GM18498 (cell line): ENCODE measurements around the gene A2ML1.
"Not testable (repeated sequence)": the region's sequence is repeated elsewhere in the genome, so short reads cannot be mapped to it uniquely, and the experiment has no call there.

Experiments used
- ATAC-seq: cut with Tn5 transposase; IDR thresholded peaks from one replicate; pipeline ENCODE4 v1.9.1; 2021; ENCODE audit warnings: mild to moderate bottlenecking, moderate library complexity; ENCODE audit not compliant: unreplicated experiment

A2ML1 gene

DNA sequence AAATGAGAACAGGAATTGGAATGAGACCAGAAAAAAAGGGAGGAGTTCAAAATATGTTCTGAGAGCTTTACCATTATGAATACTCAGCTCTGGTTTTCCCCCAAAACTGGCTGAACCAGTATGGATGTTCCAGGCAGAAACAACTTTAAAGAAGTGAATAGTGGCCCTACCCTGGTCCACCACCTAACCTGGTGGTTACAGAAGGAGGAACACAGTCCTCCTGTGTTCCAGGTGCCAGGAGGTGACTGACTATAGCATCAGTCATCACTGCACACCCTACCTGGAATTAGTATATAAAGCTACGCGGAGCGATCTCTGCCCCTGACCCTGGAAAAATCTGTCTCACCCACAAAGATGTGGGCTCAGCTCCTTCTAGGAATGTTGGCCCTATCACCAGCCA, at the start of gene A2ML1:
TSS of gene A2ML1 (plus strand) at position 324 of the 400 bp plus-strand sequence. CDS start at position 355, 31 bp downstream.
- ATAC-seq, result no peak

DNA sequence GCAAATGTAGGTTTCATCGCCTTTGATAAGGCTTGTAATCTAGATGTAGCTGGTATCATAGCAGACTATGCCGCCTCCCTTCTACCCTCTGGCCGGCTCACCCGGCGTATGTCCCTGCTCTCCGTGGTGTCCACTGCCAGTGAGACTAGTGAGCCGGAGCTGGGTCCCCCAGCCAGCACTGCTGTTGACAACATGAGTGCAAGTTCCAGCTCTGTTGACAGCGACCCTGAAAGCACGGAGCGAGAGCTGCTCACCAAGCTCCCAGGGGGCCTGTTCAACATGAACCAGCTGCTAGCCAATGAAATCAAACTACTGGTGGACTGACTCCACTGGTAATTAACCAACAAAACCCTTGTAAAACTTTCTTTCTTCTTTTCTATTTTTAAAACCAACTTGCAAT, 49.0 kb upstream of the A2ML1 start:
- ATAC-seq, result no peak

DNA sequence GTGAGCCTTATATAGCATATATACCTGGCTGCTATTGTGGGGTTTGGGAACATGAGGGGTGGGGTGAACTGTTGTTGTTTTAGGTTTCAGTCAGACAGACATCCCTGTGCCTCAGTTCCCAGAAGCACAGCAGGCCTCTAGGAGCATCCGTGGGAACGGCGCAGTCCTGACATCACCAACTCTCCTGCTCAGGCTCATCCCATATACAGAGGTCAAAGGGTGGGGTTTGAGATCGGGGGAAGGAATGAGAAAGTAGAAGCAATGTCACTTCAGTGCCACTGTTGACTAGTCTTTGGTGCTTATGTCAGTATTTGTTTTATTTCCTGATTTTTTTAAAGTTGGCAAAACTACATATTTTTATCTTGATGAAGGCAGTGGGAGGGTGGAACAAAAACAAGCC, 43.1 kb upstream of the A2ML1 start:
- ATAC-seq, result no peak

DNA sequence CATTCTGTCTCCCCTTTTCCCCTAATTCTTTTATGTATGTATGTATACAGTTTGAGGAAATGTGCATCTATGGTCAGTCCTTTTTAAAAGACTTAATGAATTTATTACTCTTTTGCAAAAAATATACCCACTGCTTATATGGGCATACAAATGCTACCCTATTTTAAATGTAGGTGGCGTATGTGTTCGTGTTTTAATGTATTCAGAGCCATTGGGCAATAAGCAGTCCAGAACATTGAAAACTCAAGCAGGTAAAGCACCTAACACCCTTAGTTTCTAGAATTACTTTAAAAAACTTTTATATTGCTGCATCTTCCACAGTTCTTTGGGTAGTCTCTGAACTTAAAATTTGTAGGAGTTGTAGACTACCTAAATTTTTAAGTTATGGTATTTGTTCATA, 42.6 kb upstream of the A2ML1 start:
- ATAC-seq, result no peak

DNA sequence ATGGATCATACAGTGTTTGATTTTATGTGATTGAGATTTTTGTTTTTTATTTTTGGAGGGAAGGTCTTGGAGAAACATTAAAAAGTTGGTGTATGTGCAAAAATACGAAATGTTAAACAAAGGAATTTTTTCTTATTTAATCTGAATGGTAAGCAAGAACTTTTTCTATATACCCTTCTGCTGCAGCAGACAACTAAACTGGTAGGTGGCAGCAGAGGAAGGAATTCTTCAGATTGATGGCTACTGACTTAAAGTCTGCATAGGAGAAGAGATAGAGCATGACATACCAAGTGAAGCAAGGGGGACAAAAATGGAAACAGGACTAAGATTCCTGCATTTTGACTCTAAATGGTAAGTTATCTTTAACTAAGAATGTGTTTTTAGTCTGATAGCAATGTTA, 42.0 kb upstream of the A2ML1 start:
- no peak for ATAC-seq

DNA sequence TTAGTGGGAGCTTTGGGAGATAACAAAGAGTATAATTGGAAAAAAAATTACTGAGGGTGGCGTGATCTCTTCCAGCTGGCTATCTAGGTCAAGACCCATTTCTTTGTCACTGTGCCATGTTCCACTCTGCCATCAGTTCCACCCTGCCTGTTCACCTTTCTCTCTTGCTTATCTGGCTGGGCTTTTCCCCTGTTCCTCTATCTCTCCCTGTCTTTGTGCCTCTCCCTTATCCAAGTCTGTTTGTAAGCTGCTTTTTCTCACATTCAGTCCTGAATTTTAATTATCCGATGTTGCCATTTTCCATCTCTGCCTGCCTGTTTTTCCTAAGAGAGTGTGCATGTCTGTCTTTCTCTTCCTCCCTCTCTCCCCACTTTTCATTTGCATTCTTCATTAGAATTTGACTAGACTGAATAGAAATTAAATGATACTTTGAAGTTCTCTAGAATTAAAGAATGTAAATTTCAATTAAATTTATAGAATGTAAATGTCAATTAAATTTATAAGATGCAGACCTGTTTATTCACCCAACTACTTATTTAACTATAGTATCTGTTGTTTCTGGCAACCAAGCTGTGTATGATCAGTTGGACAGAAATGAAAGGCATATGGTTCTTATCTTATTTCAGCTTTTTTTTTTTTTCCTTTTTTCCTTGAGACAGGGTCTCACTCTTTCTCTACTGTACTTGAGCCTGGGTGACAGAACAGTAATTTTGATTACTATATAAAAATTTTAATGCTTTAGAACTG, 40.9 kb upstream of the A2ML1 start:
- ATAC-seq, result no peak

DNA sequence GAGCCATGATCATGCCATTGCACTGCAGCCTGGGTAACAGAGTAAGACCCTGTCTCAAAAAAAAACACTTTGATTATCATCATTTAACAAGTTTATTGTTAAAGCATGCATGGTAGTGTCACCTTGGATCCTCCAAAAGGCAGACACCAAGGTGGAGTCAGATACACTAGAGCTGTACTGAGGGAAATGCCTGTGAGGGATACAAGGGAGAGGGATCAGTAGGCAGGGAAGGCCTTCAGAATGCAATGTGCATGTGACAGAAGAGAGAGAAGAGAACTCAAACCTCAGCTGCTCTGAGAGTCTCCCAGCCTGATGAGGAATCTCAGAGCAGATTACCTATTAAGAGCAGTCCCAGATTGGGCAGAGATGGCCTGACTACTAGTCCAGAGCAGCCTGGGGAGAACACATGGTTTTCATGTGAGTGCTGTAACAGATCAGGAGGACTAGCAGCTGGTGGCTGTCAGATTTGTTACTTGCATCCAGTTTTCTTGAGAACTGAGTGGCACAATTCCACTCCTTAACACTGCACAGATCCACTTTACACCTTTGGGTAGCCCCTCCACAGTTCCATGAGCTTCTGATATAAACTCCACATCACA, 38.0 kb upstream of the A2ML1 start:
- no peak for ATAC-seq

DNA sequence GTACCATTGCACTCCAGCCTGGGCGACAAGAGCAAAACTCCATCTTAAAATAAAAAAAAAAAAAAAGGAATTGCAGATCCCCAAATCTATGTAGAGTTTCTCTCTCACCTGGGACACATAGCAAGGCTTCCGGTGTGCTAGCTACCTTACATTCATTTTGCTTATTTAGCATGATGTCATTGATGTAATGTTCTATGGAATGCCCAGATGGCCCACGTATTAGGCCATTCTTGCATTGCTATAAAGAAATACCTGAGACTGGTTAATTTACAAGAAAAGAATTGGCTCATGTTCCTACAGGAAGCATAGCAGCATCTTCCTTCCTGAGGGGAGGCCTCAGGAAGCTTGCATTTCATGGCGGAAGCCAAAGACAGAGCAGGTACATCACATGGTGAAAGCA, 36.9 kb upstream of the A2ML1 start:
- no peak for ATAC-seq

DNA sequence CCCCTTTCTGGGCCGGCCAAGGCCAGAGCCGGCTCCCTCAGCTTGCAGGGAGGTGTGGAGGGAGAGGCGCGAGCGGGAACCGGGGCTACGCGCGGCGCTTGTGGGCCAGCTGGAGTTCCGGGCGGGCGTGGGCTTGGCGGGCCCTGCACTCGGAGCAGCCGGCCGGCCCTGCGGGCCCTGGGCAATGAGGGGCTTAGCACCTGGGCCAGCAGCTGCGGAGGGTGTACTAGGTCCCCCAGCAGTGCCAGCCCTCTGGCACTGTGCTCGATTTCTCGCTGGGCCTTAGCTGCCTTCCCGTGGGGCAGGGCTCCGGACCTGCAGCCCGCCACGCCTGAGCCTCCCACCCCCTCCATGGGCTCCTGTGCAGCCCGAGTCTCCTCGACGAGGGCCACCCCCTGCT, 35.2 kb upstream of the A2ML1 start:
- not testable (repeated sequence) for ATAC-seq

DNA sequence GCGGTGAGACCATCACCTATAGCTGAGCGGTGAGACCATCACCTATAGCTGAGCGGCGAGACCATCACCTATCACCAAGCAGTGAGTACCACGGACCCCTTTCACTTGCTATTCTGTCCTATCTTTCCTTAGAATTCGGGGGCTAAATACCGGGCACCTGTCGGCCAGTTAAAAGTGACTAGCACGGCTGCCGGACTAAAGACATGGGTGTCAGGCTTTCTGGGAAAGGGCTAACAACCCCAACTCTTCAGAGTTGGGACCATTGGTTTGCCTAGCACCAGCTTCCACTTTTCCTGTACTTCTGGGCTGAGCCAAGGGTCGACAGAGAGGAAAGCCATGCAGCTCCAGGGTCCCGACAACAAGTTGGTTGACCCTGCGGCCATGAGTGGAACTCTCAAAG, 33.7 kb upstream of the A2ML1 start:
- ATAC-seq, result not testable (repeated sequence)

DNA sequence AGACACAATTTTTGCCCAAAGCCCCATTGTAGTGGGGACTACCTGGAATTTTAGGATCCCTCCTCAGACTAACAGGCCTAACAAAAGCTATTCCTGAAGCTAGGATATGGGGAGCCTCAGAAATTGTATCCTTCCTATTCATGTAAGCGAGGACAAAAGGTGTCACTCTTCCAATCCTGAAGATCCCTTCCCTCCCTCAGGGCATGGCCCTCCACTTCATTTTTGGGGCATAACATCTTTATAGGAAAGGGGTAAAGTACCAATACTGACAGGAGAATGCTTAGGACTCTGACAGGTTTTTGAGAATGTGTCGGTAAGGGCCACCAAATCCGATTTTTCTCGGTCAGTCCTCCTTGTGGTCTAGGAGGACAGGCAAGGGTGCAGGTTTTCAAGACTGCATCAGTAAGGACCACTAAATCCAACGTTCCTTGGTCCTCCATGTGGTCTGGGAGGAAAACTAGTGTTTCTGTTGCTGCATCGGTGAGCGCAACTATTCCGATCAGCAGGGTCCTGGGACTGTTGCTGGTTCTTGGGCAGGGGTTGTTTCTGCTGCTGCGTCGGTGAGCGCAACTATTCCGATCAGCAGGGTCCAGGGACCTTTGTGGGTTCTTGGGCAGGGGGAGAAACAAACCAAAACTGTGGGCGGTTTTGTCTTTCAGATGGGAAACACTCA, 32.9 kb upstream of the A2ML1 start:
- not testable (repeated sequence) for ATAC-seq

DNA sequence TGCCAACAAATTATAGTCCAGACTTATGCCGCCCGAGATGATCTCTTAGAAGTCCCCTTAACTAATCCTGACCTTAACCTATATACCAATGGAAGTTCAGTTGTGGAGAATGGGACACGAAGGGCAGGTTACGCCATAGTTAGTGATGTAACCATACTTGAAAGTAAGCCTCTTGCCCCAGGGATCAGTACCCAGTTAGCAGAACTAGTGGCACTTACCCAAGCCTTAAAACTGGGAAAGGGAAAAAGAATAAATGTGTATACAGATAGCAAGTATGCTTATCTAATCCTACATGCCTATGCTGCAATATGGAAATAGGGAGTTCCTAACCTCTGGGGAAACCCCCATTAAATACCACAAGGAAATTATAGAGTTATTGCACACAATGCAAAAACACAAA, 29.2 kb upstream of the A2ML1 start:
- not testable (repeated sequence) for ATAC-seq

DNA sequence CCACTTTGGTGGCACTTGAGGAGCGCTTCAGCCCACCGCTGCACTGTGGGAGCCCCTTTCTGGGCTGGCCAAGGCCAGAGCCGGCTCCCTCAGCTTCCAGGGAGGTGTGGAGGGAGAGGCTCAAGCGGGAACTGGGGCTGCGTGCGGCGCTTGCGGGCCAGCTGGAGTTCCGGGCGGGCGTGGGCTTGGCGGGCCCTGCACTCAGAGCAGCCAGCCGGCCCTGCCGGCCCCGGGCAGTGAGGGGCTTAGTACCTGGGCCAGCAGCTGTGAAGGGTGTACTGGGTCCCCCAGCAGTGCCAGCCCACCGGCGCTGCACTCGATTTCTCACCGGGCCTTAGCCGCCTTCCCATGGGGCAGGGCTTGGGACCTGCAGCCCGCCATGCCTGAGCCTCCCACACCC, 27.8 kb upstream of the A2ML1 start:
- ATAC-seq, result not testable (repeated sequence)

DNA sequence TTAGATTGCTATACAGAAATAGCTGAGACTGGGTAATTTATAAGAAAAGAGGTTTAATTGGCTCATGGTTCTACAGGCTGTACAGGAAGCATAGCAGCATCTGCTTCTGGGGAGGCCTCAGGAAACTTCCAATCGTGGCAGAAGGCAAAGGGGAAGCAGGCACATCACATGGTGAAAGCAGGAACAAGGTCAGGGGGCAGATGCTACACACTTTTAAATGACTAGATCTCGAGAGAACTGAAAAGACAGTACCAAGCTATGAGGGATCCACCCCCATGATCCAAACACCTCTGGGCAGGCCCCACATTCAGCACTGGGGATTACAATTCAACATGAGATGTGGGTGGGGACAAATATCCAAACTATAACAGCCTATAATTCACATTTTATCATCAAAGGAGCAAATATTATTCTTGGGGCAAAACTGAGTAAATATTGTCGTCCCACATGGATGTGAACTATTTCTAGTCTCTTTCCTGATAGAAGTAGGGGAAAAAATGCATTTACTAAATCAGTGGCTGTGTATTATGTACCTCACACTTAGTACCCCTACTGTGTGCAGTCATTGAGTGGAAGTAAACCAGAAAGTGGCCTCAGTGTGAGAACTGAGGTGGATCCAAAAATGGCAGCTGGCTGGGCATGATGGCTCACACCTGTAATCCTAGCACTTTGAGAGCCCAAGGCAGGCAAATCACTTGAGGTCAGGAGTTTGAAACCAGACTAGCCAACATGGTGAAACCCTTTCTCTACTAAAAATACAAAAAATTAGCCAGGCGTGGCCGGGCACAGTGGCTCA, 25.4 kb upstream of the A2ML1 start:
- no peak for ATAC-seq

DNA sequence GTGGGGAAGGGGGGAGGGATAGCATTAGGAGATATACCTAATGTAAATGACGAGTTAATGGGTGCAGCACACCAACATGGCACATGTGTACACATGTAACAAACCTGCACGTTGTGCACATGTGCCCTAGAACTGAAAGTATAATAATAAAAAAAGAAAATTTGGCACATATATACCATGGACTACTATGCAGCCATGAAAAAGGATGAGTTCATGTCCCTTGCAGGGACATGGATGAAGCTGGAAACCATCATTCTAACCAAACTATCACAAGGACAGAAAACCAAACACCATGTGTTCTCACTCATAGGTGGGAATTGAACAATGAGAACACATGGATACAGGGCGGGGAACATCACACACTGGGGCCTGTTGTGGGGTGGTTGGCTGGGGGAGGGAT, 21.2 kb upstream of the A2ML1 start:
- ATAC-seq, result not testable (repeated sequence)

DNA sequence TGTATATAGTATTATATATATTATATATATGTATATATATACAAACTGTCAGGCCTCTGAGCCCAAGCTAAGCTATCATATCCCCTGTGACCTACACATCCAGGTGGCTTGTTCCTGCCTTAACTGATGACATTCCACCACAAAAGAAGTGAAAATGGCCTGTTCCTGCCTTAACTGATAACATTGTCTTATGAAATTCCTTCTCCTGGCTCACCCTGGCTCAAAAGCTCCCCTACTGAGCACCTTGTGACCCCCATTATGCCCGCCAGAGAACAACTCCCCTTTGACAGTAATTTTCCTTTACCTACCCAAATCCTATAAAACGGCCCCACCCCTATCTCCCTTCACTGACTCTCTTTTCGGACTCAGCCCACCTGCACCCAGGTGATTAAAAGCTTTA, 17.6 kb upstream of the A2ML1 start:
- not testable (repeated sequence) for ATAC-seq

DNA sequence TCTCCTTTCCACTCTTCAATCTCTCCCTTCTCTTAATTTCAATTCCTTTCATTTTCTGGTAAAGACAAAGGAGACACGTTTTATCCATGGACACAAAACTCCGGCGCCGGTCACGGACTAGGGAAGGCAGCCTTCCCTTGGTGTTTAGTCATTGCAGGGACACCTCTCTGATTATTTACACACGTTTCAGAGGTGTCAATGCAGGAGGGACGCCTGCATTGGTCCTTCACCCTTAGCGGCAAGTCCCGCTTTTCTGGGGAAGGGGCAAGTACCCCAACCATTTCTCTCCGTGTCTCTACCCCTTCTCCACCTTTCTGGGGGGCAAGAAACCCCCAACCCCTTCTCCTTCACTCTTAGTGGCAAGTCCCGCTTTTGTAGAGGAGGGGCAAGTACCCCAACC, 16.9 kb upstream of the A2ML1 start:
- not testable (repeated sequence) for ATAC-seq

DNA sequence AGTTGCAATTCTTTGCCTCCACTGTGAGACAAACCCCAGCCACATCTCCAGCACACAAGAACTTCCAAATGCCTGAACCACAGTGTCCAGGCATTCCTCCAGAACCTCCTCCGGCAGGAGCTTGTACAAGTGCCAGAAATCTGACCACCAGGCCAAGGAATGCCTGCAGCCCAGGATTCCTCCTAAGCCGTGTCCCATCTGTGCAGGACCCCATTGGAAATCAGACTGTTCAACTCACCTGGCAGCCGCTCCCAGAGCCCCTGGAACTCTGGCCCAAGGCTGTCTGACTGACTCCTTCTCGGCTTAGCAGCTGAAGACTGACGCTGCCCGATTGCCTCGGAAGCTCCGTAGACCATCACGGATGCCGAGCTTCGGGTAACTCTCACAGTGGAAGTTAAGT, 15.3 kb upstream of the A2ML1 start:
- not testable (repeated sequence) for ATAC-seq

DNA sequence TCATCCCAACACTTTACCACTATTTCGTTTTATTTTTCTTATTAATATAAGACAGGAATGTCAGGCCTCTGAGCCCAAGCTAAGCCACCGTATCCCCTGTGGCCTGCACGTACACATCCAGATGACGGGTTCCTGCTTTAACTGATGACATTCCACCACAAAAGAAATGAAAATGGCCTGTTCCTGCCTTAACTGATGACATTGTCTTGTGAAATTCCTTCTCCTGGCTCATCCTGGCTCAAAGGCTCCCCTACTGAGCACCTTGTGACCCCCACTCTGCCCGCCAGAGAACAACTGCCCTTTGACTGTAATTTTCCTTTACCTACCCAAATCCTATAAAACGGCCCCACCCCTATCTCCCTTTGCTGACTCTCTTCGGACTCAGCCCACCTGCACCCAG, 12.3 kb upstream of the A2ML1 start:
- ATAC-seq, result not testable (repeated sequence)

DNA sequence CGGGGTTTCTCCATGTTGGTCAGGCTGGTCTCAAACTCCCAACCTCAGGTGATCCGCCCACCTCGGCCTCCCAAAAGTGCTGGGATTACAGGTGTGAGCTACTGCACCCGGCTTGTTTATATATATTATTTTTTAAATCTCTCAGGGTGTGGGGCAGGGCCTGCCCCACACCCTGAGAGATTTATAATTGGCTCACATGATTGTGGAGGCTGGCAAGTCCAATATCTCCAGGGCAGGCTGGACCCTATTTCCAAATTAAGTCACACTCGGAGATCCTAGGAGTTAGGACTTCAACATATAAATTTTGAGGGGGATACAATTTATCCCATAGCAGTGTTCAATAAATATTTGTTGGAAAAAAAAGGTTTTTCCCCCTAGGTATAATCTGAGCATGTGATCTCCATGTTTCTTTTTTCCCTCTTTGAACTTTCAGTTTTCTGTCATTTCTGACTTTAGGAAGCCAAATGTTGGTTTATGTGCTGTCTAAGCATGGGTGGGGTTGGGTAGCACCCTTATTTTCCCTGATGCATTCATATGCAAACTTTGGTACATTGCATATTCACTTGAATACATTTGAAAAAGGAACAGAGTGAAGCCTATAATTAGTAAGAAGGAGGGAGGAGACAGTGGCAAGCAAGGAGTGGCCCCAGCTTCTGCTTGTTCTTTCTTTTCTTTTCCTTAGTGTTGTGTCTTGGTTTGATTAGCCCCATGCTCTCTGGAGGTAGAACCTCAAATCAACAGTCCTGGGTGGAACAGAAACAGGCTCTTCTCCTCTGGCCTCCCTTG, 8.7 kb upstream of the A2ML1 start:
- ATAC-seq, result no peak
